ENCODE results near the gene DECR2. TPM values are rescaled to one million over a fixed set of nuclear protein-coding genes. Genes with fewer than 3 reads are reported as not detected.
A peak's percentile ranks its signal among the peaks of the same experiment; 100 is the strongest.
"Not testable (repeated sequence)": the region's sequence is repeated elsewhere in the genome, so short reads cannot be mapped to it uniquely, and the experiment has no call there.

The DECR2 gene
- polyA plus RNA-seq, 1 donor: 91.0 TPM

DNA sequence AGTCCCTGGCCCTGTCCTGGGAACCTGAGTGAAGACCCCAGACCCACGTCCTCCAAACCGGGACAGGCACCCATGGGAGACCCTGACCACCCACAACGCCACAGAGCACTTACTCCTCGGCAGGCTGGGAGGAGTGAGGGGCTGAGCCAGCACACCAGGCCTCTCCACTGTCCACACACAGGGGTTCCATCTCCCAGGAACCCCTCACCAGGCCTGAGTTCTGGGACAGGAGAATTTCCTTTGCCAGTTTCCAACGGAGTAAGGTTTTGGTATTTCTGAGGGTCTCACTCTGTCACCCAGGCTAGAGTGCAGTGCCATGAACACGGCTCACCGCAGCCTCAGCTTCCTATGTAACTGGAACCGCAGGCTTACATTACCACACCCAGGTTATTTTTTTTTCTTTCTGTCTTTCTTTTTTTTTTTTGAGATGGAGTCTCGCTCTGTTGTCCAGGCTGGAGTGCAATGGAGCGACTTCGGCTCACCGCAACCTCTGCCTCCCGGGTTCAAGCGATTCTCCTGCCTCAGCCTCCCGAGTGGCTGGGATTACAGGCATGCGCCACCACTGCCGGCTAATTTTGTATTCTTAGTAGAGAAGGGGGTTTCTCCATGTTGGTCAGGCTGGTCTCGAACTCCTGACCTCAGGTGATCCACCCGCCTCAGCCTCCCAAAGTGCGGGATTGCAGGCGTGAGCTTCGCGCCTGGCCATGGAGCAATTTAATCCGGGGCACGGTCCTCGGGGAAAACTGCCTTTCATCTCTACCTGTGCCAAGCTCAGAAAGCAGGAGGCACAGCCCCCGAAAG lies 21.5 kb upstream of the DECR2 start:
- 100% methylated on average over 4 of the region's 27 CpGs for WGBS (ENCODE audit: insufficient coverage, low lambda C conversion rate)
- Histone ChIP-seq H3K36me3 (ENCODE audit: control insufficient read depth, insufficient read depth, low read length) (peaks cover 19% of the 10 kb centered on the region), H3K9me3 (ENCODE audit: control insufficient read depth, low read depth, low read length) (peaks cover 5% of the 10 kb centered on the region), H3K27me3 (ENCODE audit: control insufficient read depth, insufficient read depth, low read length) (peaks cover 2% of the 10 kb centered on the region), H3K4me1 (ENCODE audit: control insufficient read depth, insufficient read depth, low read length) (peaks cover 32% of the 10 kb centered on the region), H3K4me3 (ENCODE audit: low read length) (peak overlapping the region; percentile 79), H3K27ac (ENCODE audit: low read length) (peak overlapping the region; percentile 41)
- DNase-seq: no peak

DNA sequence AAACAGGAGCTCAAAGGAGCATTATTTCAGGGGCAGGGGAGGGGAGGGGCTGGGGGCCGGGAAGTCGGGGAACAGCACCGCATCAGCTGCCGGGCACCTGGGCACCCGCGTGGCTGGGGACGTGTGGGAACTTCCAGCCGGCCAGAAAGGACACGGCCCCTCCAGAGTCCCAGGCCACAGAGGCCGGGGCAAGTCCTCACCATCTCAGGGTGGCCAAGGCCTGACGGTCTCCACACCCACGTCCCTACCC lies 21.0 kb upstream of the DECR2 start:
- no CpG with 5 or more reads among the region's 12 CpGs for WGBS (ENCODE audit: insufficient coverage, low lambda C conversion rate)
- Histone ChIP-seq H3K4me3 (ENCODE audit: low read length) (peak overlapping the region; percentile 79), H3K4me1 (ENCODE audit: control insufficient read depth, insufficient read depth, low read length) (peaks cover 32% of the 10 kb centered on the region), H3K27me3 (ENCODE audit: control insufficient read depth, insufficient read depth, low read length) (peaks cover 2% of the 10 kb centered on the region), H3K36me3 (ENCODE audit: control insufficient read depth, insufficient read depth, low read length) (peaks cover 16% of the 10 kb centered on the region), H3K9me3 (ENCODE audit: control insufficient read depth, low read depth, low read length) (peaks cover 5% of the 10 kb centered on the region), H3K27ac (ENCODE audit: low read length) (peak overlapping the region; percentile 53)
- DNase-seq: no peak

- peaks cover 36% of the 10 kb centered on the region for H3K4me1 ChIP-seq (ENCODE audit: control insufficient read depth, insufficient read depth, low read length)
- H3K36me3 ChIP-seq (ENCODE audit: control insufficient read depth, insufficient read depth, low read length): peaks cover 11% of the 10 kb centered on the region
- peak overlapping the region; percentile 53 for H3K27ac ChIP-seq (ENCODE audit: low read length)
- DNase-seq: peak in 1 of 2 donors; percentile 69
- WGBS (ENCODE audit: insufficient coverage, low lambda C conversion rate): no CpG with 5 or more reads among the region's 73 CpGs
- H3K4me3 ChIP-seq (ENCODE audit: low read length): peak overlapping the region; percentile 79
- peaks cover 2% of the 10 kb centered on the region for H3K27me3 ChIP-seq (ENCODE audit: control insufficient read depth, insufficient read depth, low read length)
- peaks cover 5% of the 10 kb centered on the region for H3K9me3 ChIP-seq (ENCODE audit: control insufficient read depth, low read depth, low read length)
Observed at GRCh38 chr16:381012-381788, 20.5 kb upstream of the DECR2 start.

GRCh38 chr16:381789-382717 lies 19.6 kb upstream of the DECR2 start, which contains the start of gene PGAP6:
PGAP6 (minus strand) TSS chr16:381978; CDS start chr16:381821, 157 bp downstream.
- peak within 1 kb of the TSS; percentile 78 for H3K27ac ChIP-seq (ENCODE audit: low read length)
- peaks cover 41% of the 10 kb centered on the region for H3K4me1 ChIP-seq (ENCODE audit: control insufficient read depth, insufficient read depth, low read length)
- DNase-seq: peak in 1 of 2 donors; percentile 59
- H3K4me3 ChIP-seq (ENCODE audit: low read length): peak within 1 kb of the TSS; percentile 79
- peaks cover 3% of the 10 kb centered on the region for H3K36me3 ChIP-seq (ENCODE audit: control insufficient read depth, insufficient read depth, low read length)
- WGBS (ENCODE audit: insufficient coverage, low lambda C conversion rate): no CpG with 5 or more reads among the region's 123 CpGs
- peaks cover 5% of the 10 kb centered on the region for H3K9me3 ChIP-seq (ENCODE audit: control insufficient read depth, low read depth, low read length)
- peaks cover 2% of the 10 kb centered on the region for H3K27me3 ChIP-seq (ENCODE audit: control insufficient read depth, insufficient read depth, low read length)

DNA sequence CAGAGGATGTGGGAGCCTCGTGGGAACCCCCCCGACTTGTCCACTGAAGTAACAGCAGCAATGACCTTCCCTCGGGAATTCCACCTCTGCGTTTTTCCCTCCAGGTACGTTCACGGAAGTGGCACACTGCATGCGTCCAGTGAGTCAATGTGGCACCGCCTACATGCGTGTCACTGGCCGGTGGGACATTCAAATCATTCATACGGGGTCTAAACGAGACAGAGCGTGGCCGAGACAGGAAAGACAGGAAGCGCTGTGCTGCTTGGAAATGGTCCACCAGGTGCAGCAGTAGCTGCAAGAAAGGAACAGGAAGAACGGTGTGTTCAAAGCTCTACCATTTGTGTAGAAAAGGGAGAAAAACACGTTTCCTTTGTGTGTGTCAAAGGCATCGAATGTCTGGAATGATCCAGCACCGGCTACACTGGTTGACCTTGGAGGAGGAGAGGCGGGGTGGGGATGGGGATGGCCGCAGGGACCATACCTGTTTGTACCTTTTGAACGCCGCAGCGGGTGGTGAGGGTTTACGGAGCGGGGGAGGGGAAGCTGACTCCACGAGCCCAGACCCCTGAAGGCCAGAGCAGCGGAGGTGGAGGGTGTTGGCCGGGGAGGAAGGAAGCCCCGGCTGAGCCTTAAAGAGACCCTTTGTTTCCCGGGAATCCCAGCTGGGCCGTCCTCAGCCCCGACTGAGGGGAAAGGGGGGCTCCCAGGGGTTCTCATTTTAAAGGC lies 18.2 kb upstream of the DECR2 start:
- H3K4me3 ChIP-seq (ENCODE audit: low read length): peak overlapping the region; percentile 69
- H3K36me3 ChIP-seq (ENCODE audit: control insufficient read depth, insufficient read depth, low read length): no peaks in the 10 kb centered on the region
- H3K4me1 ChIP-seq (ENCODE audit: control insufficient read depth, insufficient read depth, low read length): peaks cover 53% of the 10 kb centered on the region
- peaks cover 2% of the 10 kb centered on the region for H3K9me3 ChIP-seq (ENCODE audit: control insufficient read depth, low read depth, low read length)
- 20% methylated on average over 1 of the region's 33 CpGs for WGBS (ENCODE audit: insufficient coverage, low lambda C conversion rate)
- H3K27me3 ChIP-seq (ENCODE audit: control insufficient read depth, insufficient read depth, low read length): peaks cover 2% of the 10 kb centered on the region
- peak overlapping the region; percentile 78 for H3K27ac ChIP-seq (ENCODE audit: low read length)
- peak; percentile 73 to 80 for DNase-seq

DNA sequence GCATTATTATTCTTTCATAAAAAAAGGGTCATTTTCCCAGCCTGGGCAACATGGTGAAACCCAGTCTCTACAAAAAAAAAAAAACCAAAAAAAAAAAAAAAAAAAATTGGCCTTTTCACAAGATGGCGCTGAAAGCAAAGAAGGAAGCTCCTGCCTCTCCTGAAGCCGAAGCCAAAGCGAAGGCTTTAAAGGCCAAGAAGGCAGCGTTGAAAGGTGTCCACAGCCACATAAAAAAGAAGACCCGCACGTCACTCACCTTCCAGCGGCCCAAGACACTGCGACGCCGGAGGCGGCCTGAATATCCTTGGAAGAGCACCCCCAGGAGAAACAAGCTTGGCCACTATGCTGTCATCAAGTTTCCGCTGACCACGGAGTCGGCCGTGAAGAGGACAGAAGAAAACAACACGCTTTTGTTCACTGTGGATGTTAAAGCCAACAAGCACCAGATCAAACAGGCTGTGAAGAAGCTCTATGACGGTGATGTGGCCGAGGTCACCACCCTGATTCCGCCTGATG lies 15.0 kb upstream of the DECR2 start:
- Histone ChIP-seq H3K36me3 (ENCODE audit: control insufficient read depth, insufficient read depth, low read length) (no peaks in the 10 kb centered on the region), H3K4me1 (ENCODE audit: control insufficient read depth, insufficient read depth, low read length) (peaks cover 53% of the 10 kb centered on the region), H3K9me3 (ENCODE audit: control insufficient read depth, low read depth, low read length) (no peaks in the 10 kb centered on the region), H3K4me3 (ENCODE audit: low read length) (no peak overlapping the region), H3K27me3 (ENCODE audit: control insufficient read depth, insufficient read depth, low read length) (peaks cover 2% of the 10 kb centered on the region), H3K27ac (ENCODE audit: low read length) (peak overlapping the region; percentile 64)
- DNase-seq: no peak
- no CpG with 5 or more reads among the region's 19 CpGs for WGBS (ENCODE audit: insufficient coverage, low lambda C conversion rate)

- H3K36me3 ChIP-seq (ENCODE audit: control insufficient read depth, insufficient read depth, low read length); H3K4me3 ChIP-seq (ENCODE audit: low read length); H3K27me3 ChIP-seq (ENCODE audit: control insufficient read depth, insufficient read depth, low read length); H3K9me3 ChIP-seq (ENCODE audit: control insufficient read depth, low read depth, low read length): not testable (repeated sequence)
- H3K4me1 ChIP-seq (ENCODE audit: control insufficient read depth, insufficient read depth, low read length): peaks cover 49% of the 10 kb centered on the region
- DNase-seq: peak; percentile 75 to 84
- H3K27ac ChIP-seq (ENCODE audit: low read length): peak overlapping the region; percentile 64
- WGBS (ENCODE audit: insufficient coverage, low lambda C conversion rate): no CpG with 5 or more reads among the region's 20 CpGs
Observed at GRCh38 chr16:387761-388666, 13.7 kb upstream of the DECR2 start.

GRCh38 chr16:389352-389751 lies 12.3 kb upstream of the DECR2 start:
- peak in 1 of 2 donors; percentile 54 for DNase-seq
- Histone ChIP-seq H3K4me3 (ENCODE audit: low read length) (no peak overlapping the region), H3K27ac (ENCODE audit: low read length) (peak overlapping the region; percentile 32), H3K9me3 (ENCODE audit: control insufficient read depth, low read depth, low read length) (peaks cover 5% of the 10 kb centered on the region), H3K36me3 (ENCODE audit: control insufficient read depth, insufficient read depth, low read length) (no peaks in the 10 kb centered on the region), H3K27me3 (ENCODE audit: control insufficient read depth, insufficient read depth, low read length) (no peaks in the 10 kb centered on the region), H3K4me1 (ENCODE audit: control insufficient read depth, insufficient read depth, low read length) (peaks cover 38% of the 10 kb centered on the region)
- no CpG with 5 or more reads among the region's 10 CpGs for WGBS (ENCODE audit: insufficient coverage, low lambda C conversion rate)

GRCh38 chr16:391885-392335 lies 9.8 kb upstream of the DECR2 start:
- no CpG with 5 or more reads among the region's 7 CpGs for WGBS (ENCODE audit: insufficient coverage, low lambda C conversion rate)
- peaks cover 5% of the 10 kb centered on the region for H3K9me3 ChIP-seq (ENCODE audit: control insufficient read depth, low read depth, low read length)
- DNase-seq: peak in 1 of 2 donors; percentile 40
- H3K27ac ChIP-seq (ENCODE audit: low read length): no peak overlapping the region
- H3K27me3 ChIP-seq (ENCODE audit: control insufficient read depth, insufficient read depth, low read length): no peaks in the 10 kb centered on the region
- peaks cover 34% of the 10 kb centered on the region for H3K4me1 ChIP-seq (ENCODE audit: control insufficient read depth, insufficient read depth, low read length)
- H3K36me3 ChIP-seq (ENCODE audit: control insufficient read depth, insufficient read depth, low read length): no peaks in the 10 kb centered on the region
- no peak overlapping the region for H3K4me3 ChIP-seq (ENCODE audit: low read length)
